Dermis microvascular lymphatic vessel endothelial cell (primary cell): ENCODE measurements around the gene IL27RA. TPM values are rescaled to one million over a fixed set of nuclear protein-coding genes. Genes with fewer than 3 reads are reported as not detected.

Experiments used
- DNase-seq, 2 donors: peaks; one replicate each; pipeline versions ENCODE4 v3.0.0 to v3.0.0-alpha.2; 2010; ENCODE audit warnings: low read depth in 2 of 2
- total RNA-seq: library from RNA; depleted of rRNA; stranded (reverse); fragments of >200 nt; gene quantifications from 2 replicates; pipeline ENCODE4 v1.2.1, GENCODE V29; 2014

Gene IL27RA
- total RNA-seq, 1 donor from 2014 or later, result 3.1 TPM

- no peak for DNase-seq
Measured at GRCh38 chr19:14085309-14085995, 53.9 kb downstream of the IL27RA start, which contains the start of gene C19orf67. Gene C19orf67 (minus strand): TSS chr19:14085783. CDS start chr19:14085627, 156 bp downstream.

GRCh38 chr19:14086098-14086497 is 54.5 kb downstream of the IL27RA start:
- DNase-seq, result no peak

DNA sequence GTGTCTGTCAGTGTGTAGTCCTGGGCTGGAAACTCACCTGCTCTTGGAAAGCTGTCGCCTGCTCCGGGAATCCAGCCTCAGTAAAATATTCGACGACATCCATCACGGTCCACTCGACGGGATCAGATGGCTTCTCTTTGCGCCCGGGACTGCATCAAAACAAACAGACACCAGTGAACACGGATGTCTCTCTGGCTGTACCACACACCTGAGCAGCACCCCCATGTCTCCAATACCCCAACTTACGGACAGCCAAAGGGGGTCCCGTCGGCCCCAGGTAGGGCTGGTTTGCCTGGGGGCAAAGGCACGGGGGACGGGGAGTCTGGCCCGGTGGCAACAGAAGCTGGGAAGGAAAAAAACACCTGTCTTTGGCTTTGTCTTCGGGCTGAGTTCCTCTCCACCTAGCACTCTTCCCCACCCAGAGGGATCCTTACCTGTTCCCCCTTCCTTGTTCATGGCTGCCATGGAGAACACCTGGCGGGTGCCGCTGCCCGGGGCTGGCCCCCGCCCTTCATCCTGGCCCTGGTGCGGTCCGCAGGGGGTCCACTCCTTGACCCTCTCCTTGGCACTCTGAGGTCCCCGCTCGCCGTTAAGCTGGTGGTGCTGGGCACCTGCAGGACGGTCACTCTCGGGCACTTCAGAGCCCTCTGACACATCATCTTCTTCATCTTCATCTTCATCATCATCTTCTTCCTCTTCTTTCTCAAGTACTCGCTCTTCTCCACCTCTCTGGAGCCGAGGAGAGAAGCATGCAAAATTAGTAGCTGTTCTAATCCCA is 57.3 kb downstream of the IL27RA start:
- no peak for DNase-seq

GRCh38 chr19:14089412-14089661 is 57.8 kb downstream of the IL27RA start:
- DNase-seq, result peak in 1 of 2 donors; percentile 64

DNA sequence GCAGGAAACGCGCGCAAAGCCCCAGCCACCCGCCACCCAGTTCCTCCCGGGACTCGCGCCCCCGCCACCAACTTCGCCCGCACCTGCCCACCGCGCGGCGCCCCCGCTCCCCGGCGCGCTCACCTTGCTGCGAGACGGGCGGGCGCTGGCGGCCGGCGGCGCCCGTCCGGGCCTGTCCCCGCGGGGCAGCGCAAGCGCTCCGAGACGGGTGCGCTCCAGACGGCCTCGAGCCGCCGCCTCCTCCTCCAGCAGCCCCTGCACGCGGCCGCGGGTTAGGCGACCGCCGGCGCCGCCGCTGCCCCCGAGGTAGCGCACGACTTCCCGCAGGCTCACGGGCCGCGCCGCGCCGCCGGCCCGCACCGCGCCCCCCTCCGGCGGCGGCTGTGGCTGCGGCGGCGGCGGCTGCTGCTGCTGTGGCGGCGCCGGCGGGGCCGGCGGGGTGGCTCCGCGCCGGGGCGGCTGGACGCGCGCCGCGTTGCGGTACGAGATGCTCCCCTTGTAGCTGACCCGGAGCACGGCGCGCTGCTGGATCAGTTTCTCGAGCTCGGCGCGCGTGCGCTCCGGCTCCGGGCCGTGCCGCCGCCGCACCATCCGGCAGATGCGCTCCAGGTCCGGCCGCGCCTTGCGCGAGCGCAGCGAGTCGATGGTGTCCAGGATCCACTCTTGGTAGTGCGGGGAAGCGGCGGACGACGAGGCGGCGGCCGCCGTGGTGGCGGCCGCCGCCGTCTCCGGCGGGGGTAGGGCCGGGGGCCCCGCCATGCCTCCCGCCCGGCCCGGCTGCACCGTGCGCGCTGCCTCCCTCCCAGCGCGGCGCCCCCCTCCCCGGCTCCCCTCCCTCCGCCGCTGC is 58.3 kb downstream of the IL27RA start:
- peak in 1 of 2 donors; percentile 76 for DNase-seq

DNA sequence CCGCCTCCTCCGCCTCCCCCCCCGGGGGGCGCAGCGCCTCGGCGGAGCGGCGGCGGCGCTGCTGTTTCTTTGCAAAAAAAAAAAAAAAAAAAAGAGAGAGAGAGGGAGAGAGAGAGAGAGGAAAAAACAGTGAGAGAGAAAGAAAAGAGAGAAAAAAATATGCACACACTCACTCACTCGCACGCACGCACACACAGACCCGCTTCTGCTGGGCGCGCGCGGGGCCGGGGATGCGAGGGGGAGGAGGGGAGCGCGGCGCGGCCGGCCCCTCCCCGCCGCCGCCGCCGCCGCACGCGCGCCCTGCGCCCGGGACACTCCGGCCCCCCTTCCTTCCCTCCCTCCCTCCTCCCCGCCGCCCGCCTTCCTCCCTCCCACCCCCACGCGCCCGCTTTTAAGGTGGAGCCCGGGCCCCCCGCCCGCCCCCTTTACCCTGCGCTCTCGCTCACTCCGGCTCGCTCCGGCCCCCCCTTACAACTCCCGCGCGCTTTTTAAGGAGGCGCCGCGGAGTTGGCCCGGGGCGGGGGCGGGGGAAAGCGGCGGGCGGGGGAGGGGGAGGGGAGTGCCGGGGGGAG is 59.0 kb downstream of the IL27RA start, which contains the start of gene SAMD1:
TSS of gene SAMD1 (minus strand) at position 243 of the 572 bp plus-strand sequence.
- peak in 1 of 2 donors; percentile 88 for DNase-seq

- peak in 1 of 2 donors; percentile 56 for DNase-seq
Measured at GRCh38 chr19:14091081-14091812, 59.7 kb downstream of the IL27RA start.

GRCh38 chr19:14091813-14092462 is 60.4 kb downstream of the IL27RA start:
- DNase-seq, result no peak

DNA sequence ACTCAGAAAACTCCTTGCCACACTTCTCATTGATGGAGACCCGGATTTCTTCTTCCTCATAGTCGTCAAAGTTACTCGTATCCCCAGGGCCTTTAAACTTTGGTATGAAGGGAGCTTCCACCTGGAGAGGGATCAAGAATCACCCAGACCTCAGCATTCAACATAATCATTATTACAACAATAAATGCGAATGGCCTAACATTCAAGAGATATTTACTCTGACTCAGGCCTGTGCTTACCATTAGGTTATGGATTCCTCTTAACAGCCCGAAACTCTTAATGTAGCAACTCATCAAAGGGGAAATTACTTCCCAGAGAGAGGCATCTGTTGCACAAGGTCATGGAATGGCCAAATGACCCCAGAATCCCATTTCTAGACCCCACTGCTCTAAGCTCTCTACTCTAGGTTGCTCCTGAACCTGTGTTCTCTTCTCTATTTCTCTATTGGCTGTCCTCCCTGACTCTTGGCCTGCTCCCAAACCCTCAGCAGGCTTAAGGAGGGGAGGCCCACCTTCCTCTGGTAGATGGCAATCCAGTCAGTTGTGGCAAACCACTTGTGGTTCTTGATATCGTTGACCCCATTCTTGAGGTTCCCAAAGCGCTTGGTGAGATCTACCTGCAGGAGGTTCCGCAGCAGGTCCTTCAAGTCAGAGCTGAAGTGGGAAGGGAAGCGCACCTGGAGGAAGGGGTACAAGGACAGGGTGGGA is 61.7 kb downstream of the IL27RA start:
- DNase-seq, result no peak

DNA sequence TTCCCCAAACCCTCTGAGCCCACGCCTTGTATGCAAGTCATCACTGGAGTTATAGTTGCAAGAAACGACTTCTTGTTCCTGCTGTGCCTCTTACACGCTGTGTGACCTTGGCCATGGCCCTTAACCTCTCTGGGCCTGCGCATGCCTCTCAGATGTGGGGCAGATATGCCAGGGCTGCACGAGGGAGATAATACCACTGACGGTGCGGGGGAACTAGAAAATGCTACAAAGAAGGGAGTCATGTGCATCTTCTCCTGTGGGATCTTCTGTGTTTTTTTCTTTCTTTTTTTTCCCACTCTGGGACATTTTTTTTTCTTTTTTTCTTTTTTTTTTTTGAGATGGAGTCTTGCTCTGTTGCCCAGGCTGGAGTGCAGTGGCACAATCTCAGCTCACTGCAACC is 63.3 kb downstream of the IL27RA start:
- no peak for DNase-seq

- no peak for DNase-seq
Measured at GRCh38 chr19:14096272-14096992, 64.9 kb downstream of the IL27RA start.

DNA sequence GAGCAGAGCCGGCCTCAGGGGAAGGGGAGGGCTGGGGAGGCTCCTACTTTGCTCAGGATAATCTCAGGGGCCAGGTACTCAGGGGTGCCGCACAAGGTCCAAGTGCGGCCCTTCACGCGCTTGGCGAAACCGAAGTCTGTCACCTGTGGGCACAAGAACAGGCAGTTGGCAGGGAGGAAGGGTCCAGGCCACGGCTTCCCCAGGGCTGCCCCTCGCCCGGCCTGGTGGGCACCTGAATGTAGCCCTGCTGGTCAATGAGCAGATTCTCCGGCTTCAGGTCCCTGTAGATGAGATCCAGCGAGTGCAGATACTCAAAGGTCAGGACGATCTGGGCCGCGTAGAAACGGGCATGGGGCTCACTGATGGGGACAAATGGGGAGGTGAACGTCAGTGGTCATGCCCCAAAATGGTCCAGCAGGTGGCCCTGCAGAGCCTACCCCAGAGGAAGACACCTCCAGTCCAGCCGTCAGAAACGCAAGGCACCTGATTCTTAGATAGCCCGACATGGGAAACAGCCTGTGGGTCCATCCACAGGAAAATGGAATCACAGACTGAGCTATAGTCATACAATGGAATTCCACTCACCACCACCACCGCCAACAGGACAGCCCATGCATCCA is 66.1 kb downstream of the IL27RA start:
- DNase-seq, result no peak

DNA sequence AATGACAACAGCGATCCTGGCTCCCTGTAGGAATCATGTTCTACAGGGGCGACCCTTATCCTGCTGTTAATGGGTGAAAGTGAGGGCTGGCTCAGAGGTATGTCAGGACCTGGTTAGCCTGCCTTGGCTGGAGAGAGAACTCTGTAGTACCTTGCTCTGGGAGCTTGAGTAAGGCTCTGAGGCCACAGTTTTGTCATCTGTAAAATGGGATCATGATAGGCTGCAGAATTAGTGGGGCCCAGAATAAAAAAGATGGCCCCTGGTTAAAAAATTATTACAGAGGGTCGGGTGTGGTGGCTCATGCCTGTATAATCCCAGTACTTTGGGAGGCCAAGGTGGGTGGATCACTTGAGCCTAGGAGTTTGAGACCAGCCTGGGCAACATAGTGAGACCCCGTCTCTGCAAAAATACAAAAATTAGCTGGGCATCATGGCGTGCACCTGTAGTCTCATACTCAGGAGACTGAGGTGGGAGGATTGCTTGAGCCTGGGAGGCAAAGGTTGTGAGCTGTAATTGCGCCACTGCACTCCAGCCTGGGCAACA is 69.5 kb downstream of the IL27RA start:
- no peak for DNase-seq

- DNase-seq, result no peak
Measured at GRCh38 chr19:14102102-14102696, 70.6 kb downstream of the IL27RA start.

DNA sequence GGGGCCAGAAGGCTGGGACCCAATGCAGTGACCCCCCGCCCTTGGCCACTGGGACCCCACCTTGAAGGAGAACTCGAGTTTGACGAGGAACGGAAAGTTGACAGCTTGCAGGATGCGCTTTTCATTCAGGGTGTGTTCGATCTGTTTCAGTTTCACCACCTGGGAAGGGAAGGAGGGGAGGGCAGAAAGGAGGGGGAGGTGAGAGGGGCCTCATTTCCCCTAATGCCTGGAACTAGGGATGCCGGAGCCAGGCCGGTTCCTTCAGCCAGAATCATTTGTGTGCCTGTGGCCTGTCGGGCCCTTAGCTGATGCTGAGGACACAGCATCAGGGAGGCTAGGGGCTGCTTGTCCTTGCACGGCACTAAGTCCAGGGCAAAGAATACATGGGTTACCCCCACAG is 71.2 kb downstream of the IL27RA start:
- DNase-seq, result no peak
